Psoas muscle (tissue), 8 donors: Measurements from ENCODE around the gene SMIM21. TPM values are rescaled to one million over a fixed set of nuclear protein-coding genes. Genes with fewer than 3 reads are reported as not detected.

ENCODE experiments used
- ATAC-seq, 4 donors: fragments of 200-7000 bp; cut with Tn5 transposase; one replicate each; pipeline ENCODE4 v1.9.1; 2020; ENCODE audit warnings: moderate library complexity in 3 of 4, mild to moderate bottlenecking in 2 of 4
- DNase-seq, 2 donors: peaks; one replicate each; pipeline ENCODE4 v3.0.0-alpha.2; 2020
- H3K27ac ChIP-seq: fragments of 200-600 bp; one replicate; pipeline ENCODE4 v1.8.0; 2022
- H3K27me3 ChIP-seq, 3 donors: fragments of 200-600 bp in 1 of 3; one replicate each; pipeline versions ENCODE4 v1.6.1 to v1.8.0; 2013 to 2022; ENCODE audit warnings: low read length in 2 of 3, mild to moderate bottlenecking in 2 of 3, moderate library complexity in 1 of 3; ENCODE audit not compliant: insufficient read depth in 3 of 3
- H3K36me3 ChIP-seq, 2 donors: fragments of 200-600 bp in 1 of 2; one replicate each; pipeline versions ENCODE4 v1.6.1 to v1.8.0; 2013 to 2022; ENCODE audit warnings: low read depth in 1 of 2, mild to moderate bottlenecking in 1 of 2, moderate library complexity in 1 of 2; ENCODE audit not compliant: insufficient read depth in 1 of 2
- H3K4me1 ChIP-seq: fragments of 200-600 bp; one replicate; pipeline ENCODE4 v1.8.0; 2022
- H3K4me3 ChIP-seq: fragments of 200-600 bp; one replicate; pipeline ENCODE4 v1.8.0; 2022; ENCODE audit warnings: mild to moderate bottlenecking
- H3K9me3 ChIP-seq: fragments of 200-600 bp; one replicate; pipeline ENCODE4 v1.8.0; 2022
- WGBS, 3 donors: extraction: QIAGEN DNeasy Blood & Tissue Kit; methylation state at CpG; one replicate each; pipeline versions ENCODE4 v1.1.6 to v1.1.7; 2013; 5-methylcytosine and 5-hydroxymethylcytosine counted together
- intact Hi-C, 2 donors: fragments of 100-400 bp; cut with DNase I; formaldehyde crosslinking; loops; one replicate each; pipeline versions ENCODE4 v1.11.0 to v1.14.2; 2022
- polyA plus RNA-seq, 3 donors: library from polyadenylated mRNA; stranded (reverse); fragments of 200-250 nt; gene quantifications; one replicate each; pipeline ENCODE4 v1.2.3, GENCODE V29; 2013
- total RNA-seq, 4 donors: library from RNA; stranded (reverse); fragmentation: NEBNext Ultra II Directional in 2 of 4; extraction: Animal tissue kit (Norgen Biotek cat#: 25700) in 2 of 4; gene quantifications; one replicate each; pipeline versions ENCODE4 v1.2.1 to v1.2.4, GENCODE V29; 2021 to 2023
- TF ChIP-seq, protein P1 (sequence below): fragments of 200-600 bp; IDR thresholded peaks from one replicate; pipeline ENCODE4 v1.8.0; 2022; ENCODE audit warnings: antibody characterized with exemption
- donor health status: healthy with polysubstance abuse.
- donor health status: DM: no; HTN: no; CAD: no; lungs with moderate emphysema.
- donor health status: Bipolar disorder and iron deficiency.
- donor health status: healthy.
- donor health status: DM: yes; HTN: yes; CAD: no.
- donor health status: DM: no; HTN: no; CAD: no.
- donor health status: DM: no; HTN: no; CAD: no.
- donor health status: DM: yes; HTN: yes; CAD: no.

Gene SMIM21
- total and polyA plus RNA-seq, 7 donors: not detected

DNA sequence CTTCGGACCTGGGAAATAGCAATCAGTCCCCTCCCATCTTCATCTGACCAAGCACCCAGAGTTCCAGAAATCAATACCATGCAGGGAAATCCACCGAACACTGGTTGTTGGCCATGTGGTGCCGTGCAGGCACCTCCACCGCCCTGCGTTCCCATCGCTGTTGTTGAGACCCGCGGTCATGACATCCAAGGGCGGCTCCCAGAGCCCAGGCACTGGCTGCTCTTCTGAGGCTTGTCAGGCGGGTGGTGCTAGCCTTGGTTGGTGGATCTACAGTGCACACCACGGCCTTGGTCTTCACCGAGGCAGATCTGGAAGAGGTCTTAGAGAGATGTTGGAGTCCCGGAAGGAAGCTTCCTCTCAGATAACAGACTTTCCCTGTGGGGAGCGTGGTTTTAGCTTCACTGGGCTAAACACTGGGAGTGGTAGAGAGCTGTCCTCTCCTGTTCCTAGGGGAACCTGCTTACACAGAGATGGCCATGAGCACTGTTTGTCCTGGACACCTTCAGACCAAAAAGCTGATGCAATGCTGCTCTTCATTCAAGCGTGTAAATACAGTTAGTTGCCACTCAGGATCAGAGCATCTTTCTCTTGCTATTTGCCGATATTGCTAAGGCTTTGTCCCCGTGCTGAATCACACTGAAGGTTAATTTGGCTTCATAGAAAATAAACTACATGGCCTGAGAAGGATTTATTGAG, 58.3 kb downstream of the SMIM21 start:
- intact Hi-C loops: no loop called here
- Histone ChIP-seq H3K4me1 (no peaks in the 10 kb centered on the region), H3K27me3 (no peaks in the 10 kb centered on the region), H3K36me3 (no peaks in the 10 kb centered on the region), H3K9me3 (no peaks in the 10 kb centered on the region), H3K27ac (no peak overlapping the region), H3K4me3 (no peak overlapping the region)
- TF ChIP-seq, protein P1, sequence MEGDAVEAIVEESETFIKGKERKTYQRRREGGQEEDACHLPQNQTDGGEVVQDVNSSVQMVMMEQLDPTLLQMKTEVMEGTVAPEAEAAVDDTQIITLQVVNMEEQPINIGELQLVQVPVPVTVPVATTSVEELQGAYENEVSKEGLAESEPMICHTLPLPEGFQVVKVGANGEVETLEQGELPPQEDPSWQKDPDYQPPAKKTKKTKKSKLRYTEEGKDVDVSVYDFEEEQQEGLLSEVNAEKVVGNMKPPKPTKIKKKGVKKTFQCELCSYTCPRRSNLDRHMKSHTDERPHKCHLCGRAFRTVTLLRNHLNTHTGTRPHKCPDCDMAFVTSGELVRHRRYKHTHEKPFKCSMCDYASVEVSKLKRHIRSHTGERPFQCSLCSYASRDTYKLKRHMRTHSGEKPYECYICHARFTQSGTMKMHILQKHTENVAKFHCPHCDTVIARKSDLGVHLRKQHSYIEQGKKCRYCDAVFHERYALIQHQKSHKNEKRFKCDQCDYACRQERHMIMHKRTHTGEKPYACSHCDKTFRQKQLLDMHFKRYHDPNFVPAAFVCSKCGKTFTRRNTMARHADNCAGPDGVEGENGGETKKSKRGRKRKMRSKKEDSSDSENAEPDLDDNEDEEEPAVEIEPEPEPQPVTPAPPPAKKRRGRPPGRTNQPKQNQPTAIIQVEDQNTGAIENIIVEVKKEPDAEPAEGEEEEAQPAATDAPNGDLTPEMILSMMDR: no peak
- 89 to 92% (median 91%) methylated on average over 17 of the region's 17 CpGs for WGBS, 3 donors
- ATAC-seq (no peak), DNase-seq (no peak)

DNA sequence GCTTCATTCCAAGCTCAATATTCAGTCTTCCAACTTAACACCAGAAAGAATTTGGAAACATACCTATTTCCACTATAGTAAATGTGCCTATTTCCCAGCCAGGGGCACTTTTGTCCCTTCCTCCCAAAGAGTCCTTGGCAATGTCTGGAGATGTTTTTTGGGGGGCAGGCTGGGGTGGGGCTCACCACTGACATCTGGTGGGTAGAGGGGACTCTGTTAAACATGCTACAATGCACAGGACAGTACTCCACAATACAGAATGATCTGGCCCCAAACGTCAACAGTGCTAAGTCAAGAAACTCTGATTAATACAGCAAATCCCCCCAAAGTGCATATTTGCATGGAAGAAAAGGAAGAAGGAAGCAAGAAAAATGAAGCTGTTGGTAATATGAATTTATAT, 61.7 kb downstream of the SMIM21 start:
- intact Hi-C loops: no loop called here
- H3K4me1 ChIP-seq: no peaks in the 10 kb centered on the region
- ATAC-seq (no peak), DNase-seq (no peak)
- H3K9me3 ChIP-seq: no peaks in the 10 kb centered on the region
- H3K4me3 ChIP-seq: no peak overlapping the region
- TF ChIP-seq, protein P1: no peak
- H3K27ac ChIP-seq: no peak overlapping the region
- H3K36me3 ChIP-seq: no peaks in the 10 kb centered on the region
- H3K27me3 ChIP-seq: peaks cover 0 to 8% (median 0%) of the 10 kb centered on the region in 3 donors
- whole genome bisulfite sequencing, 3 donors: 53 to 72% (median 54%) methylated on average over 1 of the region's 1 CpG

DNA sequence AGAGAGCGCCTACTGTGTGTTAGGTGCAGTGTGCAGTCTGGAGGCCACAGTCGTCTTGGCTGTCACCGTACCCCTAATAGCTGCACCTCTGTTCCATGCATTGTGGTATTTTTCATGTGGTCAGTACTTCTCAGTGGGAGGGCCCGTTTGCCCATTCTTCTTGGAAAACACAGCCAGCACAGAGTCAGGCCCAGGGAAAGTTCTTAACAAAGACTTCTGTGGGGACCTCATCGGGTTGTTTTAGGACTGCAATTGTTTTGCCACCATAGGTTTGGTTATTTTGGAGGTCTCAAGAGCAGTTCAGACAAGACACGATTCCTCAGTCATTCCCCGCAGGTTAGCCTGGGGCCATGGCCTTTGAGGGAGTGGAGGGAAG, 62.3 kb downstream of the SMIM21 start:
- DNase-seq: no peak
- Histone ChIP-seq H3K27me3 (peaks cover 0 to 14% (median 0%) of the 10 kb centered on the region in 3 donors), H3K4me1 (no peaks in the 10 kb centered on the region), H3K36me3 (no peaks in the 10 kb centered on the region), H3K9me3 (no peaks in the 10 kb centered on the region), H3K27ac (no peak overlapping the region), H3K4me3 (no peak overlapping the region)
- WGBS, 3 donors: 84 to 95% (median 89%) methylated on average over 7 of the region's 7 CpGs
- intact Hi-C loops: no loop called here
- TF ChIP-seq, protein P1: no peak
- no peak for ATAC-seq

DNA sequence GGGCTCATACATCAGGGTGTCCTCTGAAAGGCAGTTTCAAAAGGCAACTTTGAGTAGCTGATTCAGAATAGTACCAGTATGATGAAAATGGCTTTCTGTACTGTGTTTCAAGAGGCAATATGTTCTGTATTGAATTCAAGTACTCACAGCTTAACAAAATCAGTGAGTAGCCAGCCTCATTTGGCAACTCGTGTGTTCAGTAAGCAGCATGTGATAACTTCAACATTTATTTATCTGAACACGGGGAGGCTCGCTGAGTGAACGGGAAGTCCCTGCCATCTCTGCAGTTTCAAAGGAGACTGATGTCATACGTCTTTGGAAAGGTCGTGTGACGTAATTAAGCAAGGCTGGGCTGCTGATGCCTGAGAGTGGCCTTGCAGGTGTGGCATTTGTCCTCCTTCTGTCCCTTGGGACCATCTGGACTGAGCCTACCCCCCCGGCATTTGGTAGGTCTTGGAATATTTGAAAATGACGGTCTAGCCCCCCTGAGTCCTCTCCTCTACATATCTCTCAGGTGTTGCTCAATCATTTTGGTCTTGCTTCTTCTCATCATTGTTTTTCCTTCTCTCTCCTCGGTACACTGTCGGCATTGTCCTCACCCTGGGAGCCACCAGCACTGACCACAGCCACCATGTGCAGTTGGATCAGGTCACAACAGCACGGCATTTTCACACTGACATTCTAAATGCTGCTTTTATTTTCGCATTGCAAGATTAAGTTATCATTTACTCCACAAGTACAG, 62.8 kb downstream of the SMIM21 start:
- ATAC-seq (no peak), DNase-seq (no peak)
- Histone ChIP-seq H3K36me3 (no peaks in the 10 kb centered on the region), H3K9me3 (no peaks in the 10 kb centered on the region), H3K27ac (no peak overlapping the region), H3K27me3 (peaks cover 0 to 17% (median 2%) of the 10 kb centered on the region in 3 donors), H3K4me3 (no peak overlapping the region), H3K4me1 (no peaks in the 10 kb centered on the region)
- WGBS, 3 donors: 79 to 85% (median 84%) methylated on average over 13 of the region's 13 CpGs
- TF ChIP-seq, protein P1: no peak
- intact Hi-C loops: no loop called here
